GM21390 (cell line): Measurements from ENCODE around the gene MAPK11.

Source experiments
- ATAC-seq: cut with Tn5 transposase; IDR thresholded peaks from one replicate; pipeline ENCODE4 v1.9.1; 2021; ENCODE audit not compliant: unreplicated experiment

MAPK11 gene

DNA sequence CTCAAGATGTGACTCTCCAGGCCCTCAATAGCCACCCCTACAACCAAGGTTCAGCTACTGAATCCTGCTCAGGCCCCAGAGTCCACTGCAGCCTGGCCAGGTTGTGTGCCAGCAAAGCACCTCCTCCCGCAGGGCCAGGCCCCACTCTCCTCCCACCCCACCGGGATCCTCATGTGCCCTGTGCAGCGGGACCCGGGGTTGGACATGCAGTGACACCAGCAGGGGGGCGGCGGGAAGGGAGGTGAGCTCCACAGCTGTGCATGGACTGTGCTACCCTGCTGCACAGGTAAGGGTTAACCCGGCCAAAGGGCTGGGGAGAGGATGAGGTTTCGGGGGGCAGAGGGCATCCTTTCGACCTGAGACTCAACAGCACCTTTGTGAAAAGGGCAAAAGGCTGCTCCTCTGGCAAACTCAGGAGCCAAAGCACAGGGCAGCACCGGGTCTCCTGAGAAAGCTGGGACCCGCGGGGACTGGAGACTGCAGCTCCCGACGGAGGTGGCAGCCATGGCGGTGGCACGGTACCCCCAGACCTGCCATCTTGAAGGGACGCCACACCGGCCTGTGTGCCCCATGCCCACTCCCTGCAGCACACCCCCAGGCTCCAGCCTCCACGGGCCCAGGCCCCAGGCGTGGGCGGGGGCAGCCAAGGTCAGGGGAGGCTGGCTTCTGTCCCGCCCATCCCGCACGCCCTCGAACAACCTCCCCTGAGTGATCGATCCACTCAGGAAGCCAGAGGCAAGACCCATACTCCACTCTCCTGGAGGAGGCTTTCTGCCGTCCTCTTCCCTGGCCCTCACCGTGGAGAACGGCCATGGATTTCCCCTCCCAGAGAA lies 26.7 kb upstream of the MAPK11 start:
- ATAC-seq = no peak

DNA sequence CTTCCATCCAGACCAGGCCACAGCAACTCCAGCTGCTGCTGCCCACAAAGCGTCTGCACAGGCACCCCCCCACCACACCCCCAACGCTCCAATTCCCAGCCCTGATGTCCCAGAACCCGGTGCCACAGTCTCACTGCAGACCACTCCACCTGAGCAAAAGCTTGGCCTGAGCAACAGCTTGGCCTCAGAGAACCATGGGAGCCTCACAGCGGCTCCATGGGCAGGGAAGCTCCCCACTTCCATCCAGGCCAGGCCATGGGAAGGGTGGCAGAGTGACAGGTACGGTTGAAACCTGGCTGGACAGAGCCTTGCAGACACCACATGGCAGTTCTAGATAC lies 24.1 kb upstream of the MAPK11 start:
- ATAC-seq = no peak

DNA sequence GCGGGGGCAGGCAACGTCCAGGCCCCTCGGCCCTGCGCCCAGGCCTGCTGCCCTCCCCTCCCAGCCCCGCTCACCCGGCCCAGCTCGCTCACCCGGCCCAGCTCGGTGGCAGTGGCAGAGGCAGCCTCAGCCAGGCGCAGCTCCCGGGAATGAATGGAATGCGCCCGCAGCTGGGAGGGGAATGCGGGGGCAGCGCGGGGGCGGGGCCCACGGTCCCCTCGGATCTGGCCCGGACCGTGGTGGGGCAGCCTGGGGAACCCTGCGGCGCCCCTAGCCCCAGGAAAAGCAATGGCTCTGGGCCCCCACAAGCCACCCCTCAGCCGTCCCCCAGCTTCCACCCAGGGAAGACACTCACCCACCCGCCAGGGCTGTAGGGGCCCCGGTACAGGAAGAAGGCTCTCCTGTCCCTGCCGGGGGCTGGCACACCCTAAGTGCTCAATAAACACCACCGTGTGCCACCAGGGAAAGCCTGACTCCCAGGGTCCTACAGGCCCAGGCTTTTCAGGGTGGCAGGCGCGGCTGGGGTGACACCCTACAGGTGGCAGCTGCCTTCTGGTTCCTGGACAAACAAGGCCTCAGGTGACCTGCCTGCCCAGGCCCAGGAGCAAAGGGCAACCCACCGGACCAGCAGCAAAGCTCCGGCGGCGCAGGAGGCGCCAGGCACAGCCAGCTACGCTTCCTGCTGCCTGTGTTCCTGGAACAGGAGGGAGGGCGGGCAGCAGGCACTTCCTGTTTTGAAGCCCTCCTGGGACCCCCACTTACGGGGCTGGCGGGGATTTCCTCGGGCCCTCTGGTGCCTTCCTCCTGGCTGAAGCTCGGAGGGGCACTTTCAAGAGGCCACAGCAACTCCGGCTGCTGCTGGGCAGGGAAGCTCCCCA lies 23.5 kb upstream of the MAPK11 start:
- ATAC-seq = no peak

DNA sequence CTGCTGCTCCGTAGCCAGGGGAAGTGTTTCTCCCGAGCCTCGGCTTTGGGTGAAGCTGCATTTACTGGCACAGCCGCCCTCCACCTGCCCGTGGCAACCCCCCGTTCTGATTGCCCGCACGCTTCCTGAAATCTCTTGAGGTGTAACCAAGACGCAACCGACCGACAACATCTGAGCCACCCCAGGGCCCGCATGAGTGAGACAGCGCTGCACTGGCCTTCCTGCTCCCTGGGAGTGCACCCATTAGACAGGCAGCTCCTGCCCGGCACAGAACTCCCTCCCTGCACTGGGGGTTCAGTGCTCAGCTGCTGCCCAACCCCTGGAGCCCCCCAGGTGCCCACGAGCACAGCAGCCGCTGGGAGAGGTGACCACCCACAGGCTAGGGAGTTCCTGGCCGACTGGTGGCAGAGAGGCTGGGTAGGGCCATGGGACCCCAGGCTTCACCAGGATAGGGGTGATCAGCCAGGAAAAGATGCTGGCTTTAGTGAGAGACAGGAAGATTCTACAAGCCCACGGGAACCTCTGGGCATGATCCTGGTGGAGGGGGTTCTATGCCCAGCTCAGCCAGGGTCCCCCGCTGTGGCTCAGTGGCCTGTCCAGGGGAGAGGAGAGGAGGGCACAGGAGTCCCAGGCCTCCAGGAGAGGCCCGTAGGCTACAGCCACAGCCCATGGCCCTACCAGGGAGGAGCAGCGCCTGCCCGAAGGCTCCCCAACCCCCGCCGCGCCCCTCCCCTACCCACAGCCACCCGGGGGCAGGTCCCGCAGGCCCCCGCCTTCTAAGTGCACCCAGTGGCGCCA lies 22.7 kb upstream of the MAPK11 start:
- ATAC-seq = no peak

DNA sequence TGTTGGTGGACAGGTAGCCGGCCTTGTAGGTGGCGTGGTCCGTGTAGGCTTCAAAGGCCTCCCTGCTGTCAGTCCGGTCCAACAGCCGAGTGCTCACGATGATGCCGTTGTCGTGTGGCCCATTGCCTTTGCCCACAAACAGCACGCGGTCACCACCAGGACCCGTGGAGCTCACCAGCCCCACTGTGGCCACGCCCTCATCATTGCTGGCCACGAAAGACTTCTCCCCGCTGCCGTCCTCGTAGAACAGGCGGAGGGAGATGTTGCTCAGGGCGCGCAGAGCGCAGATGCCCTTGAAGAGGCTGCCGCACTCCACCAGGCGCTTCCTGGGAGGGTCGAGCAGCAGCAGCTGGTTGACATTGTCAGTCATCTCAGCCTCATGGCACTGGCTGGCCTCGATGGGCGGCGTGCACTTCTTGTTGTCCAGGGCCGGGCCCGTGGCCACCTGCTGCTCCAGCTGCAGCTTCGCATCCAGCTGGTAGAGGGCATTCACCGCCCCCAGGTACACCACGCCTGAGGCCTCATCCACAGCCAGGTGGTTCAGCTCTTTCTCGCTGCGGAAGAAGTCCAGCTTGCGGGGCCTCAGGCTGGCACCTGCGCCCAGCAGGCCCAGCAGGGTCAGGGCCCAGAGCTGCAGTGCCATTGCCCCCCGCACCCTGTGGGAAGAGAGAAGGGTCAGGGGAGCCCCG lies 19.9 kb upstream of the MAPK11 start:
- no peak for ATAC-seq

DNA sequence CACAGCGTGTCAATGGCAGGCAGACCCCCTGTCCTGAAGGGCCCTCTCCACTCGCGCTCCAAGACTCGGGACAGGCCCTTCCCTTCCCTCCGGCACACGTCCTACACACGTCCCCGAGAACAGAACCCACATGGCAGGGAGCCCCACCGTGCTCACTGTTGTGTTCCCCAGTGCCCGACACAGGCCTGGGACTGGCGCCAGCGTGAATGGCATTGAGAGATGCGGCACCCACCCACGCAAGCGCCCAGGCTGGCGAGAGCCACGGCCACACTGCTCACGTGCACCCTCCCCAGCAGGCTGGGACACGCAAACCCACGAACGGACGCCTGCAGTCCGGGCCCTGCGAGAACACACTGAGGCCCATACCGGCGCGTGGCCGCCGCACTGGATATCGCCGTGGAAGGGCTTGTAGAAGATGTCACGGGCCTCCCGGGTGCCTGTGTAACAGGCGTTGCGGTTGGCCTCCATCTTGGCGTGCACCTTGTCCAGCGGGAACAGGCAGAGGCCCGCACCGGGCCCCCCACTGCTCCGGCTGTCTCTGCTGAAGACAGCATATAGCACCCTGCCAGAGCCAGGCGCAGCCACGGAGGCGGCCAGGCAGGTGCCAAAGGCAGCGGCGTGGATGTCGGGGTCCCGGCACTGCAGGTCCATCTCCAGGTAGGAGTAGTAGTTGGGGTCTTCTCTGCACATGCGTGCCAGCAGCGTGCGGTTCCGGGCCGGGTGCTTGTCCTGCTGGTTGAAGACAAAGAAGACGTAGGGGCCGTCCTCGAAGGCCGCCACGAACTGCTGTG lies 19.2 kb upstream of the MAPK11 start:
- no peak for ATAC-seq

DNA sequence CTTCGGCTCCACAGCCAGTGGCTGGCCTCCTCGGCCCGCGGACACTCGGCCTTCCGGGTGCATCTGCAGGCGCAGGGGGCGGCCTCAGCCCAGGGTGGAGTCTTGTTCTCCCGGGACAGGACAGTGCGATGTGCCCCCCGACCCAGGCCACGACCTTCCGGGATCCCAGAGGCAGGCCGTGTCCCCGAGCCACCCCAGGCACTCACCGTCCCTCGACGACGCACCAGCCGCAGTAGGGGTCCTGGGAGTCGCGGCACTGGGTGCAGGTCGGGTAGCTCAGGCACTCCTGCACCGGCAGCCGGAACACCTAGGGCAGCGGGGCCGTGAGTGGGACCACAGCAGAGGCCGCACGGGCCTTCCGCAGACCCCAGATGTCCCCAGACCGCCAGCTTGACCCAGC lies 17.6 kb upstream of the MAPK11 start:
- ATAC-seq = no peak

DNA sequence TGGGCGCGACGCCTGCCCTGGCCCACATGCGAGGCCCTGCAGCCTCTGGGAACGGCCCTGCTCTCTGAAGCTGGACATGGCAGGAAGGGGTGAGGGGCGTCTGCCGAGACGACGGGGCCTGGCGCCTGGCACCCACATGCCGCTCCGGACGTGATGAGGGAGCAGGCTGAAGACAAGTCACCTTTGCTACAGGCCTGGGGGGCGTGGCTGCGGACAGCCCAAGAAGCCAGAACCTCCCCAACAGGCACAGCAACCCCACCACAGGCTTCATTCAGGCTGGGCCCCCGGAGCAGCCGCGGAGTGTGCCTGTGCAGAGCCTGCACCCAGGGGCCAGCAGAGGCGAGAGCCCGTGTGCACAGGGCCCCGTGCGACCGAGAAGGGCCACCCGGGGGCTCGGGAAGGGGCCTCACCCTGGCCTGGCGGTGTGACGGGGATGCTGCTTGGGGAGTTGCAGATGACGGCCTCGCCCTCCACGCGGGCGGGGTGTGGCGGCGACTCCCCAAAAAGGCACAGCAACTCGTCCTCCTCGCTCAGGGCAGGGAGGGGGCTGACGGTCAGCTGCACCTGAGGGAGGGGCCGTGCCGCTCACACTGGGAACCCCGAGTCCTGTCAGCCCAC lies 16.6 kb upstream of the MAPK11 start:
- no peak for ATAC-seq

DNA sequence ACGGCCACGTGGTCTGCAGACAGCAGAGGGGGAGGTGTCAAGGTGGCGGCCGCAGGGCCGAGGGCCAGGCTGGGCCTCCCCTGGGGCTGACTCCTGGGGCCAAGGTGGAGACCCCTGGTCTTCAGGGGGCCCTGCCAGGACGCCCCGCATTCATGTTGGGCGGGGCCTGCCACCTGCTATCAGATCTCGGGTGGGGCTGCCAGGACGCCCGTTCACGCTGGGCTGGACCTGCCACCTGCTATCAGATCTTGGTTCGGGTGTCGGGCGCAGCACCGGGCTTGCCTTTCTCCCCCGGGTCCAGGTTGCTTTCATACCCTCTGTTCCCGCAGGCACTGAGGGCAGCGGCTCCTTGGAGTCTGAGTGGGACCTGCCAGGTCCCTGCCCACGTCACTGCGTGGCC lies 16.1 kb upstream of the MAPK11 start:
- ATAC-seq = no peak

DNA sequence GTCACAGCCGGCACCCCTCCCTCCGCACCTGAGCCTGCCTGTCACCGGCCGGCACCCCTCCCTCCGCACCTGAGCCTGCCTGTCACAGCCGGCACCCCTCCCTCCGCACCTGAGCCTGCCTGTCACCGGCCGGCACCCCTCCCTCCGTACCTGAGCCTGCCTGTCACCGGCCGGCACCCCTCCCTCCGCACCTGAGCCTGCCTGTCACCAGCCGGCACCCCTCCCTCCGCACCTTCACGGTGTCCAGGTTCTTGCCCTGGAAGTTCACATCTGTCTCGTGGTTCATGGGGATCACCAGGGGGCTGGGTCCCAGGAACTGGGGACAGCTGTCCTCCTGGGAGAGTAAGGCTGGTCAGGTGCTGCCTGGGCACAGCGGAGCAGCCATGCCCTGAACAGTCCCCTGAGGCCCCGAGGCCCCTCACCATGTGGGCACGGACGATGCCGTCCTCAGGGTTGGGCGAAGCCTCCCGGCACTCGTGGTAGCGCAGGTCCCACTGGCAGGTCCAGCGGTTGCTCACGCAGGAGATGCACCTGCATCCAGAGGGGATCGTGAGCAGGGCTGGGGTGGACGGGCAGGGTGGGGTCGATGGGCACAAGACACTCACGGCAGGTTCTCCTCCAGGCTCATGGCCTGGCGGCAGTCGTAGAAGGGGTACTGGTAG lies 15.5 kb upstream of the MAPK11 start:
- ATAC-seq = no peak

DNA sequence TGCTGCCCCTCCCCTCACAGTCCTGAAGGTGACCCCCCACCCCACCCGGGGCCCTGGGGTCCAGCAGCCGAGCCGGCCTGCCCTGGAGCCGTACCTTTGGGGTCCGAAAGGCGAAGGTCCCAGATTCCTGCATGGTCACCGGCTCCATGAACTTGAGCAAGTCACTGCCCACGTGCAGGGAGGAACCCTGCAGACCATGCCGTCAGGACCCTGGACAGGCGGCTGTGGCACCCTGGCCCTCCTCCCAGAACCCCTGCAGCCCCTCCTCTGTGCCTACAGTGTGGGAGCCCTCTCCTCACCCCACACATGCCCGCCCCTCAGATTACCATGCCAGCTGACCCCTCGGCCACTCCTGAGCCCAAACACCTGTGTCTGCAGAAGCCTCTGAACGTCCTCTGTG lies 14.3 kb upstream of the MAPK11 start:
- ATAC-seq = no peak

DNA sequence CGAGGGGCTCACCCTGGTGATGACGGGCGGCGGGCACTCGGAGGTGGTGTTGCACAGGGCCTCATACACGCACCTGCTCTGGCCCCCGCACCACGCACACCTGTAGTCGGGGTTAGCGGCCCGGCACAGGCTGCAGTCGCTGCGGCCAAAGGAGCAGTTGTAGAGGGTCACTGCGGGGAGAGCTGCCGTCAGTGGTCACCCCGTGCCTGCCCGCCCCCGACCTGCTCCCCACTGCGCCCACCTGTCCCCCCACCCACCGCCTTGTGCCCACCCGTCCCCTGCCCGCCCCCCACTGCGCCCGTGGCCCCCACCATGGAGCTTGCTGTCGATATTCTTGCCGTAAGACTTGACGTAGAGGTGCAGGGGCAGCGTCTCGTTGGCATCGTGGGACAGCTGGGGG lies 13.6 kb upstream of the MAPK11 start:
- no peak for ATAC-seq

DNA sequence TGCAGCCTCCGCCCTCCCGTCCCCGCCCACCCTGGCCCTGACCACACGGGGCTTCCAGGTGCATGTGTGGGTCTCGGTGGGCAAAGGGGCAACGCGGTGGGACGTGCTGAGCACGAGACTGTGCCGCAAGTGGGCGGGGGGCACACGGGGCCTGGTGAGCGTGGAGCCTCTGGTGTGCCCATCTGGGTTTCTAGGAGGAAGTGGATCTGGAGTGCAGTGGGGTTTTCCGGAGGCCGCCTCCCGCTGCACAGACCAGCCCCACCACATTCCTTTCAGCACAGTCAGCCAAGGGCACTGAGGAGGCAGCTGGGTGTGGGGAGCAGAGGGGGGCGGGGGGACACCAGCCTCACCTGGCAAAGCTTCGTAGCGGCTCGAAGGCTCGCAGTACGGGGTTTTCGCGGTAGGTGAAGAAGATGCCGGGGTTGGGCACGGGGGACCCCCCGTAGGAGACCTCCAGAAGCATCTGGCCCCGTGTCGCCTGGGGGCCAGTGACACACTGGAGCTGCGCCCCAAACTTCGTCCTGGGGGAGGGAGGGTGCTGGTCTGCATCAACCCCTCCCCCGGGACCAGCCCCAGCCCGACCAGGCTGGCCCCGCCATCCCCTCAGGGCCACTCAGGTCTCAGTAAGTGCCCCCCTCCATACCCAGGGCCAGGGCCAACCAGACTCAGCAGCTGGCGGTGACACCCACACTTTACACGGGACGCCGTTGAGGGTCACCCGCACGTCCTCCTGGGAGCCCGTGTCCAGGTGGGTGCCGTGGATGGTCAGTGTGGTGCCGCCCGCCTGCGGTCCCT lies 12.4 kb upstream of the MAPK11 start:
- no peak for ATAC-seq

DNA sequence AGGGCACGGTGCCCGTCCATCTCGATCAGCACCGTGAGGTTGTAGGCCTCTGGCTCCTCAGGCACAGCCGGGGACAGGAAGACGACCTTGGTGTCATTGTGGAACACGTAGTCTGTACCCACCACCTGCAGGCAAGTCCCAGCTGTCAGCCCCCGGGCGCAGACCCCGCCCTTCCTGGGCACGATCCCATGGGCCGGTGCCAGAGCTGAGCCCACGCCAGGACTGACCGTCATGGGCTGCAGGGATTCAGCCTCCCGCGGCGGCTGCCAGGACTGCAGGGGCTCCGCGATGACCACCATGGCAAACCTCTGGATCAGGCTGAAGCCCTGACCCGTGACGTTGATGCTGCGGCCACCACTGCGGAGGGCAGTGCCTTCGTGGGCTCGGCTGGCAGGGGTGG lies 11.8 kb upstream of the MAPK11 start:
- ATAC-seq = no peak

DNA sequence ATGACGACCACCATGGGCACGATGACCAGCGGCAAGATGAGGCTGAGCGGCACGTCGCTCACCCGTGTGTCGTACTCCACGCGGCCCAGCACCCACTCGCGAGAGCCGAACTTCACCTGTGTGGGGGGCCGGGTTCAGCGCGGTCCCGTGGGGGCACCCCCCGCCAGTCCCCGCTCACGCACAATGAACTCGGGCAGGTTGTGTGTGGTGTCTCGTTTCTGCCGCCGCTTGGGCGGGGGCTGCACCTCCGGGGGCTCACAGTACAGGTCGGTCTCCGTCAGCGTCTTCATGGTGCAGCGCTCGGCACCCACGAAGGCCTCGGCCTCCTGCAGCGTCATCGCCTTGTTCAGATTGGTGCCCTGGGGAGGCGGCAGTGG lies 11.2 kb upstream of the MAPK11 start:
- no peak for ATAC-seq

DNA sequence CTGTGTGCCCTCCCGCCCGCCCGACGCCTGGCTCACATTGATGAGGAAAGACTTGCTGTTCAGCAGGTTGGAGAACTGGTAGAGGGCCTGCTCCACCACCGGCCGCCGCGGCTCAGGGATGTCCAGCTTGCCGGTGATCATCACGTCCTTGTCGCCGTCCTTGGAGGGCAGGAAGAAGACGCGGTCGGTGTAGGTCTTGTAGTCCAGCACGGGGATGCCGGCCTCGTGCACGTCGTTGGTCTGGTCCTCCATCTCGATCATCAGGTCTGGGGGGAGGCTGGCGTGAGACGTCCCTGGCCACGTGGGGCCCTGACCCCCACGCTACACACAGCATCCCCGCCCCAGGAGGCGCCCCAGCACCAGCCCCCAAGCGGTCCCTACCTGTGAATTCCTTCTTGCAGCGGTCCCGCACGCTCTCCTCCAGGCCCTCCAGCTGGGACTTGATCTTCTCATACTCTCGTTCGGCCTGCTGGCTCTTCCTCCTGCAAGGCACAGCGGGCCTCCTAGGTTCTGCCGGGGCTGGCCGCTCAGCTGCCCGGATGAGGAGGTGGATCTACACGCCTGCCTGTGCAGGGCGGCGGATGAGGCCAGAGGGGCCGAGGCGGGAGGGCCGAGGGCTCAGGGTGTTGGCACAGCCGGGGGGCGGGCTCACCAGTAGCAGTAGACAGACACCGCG lies 10.7 kb upstream of the MAPK11 start:
- no peak for ATAC-seq

DNA sequence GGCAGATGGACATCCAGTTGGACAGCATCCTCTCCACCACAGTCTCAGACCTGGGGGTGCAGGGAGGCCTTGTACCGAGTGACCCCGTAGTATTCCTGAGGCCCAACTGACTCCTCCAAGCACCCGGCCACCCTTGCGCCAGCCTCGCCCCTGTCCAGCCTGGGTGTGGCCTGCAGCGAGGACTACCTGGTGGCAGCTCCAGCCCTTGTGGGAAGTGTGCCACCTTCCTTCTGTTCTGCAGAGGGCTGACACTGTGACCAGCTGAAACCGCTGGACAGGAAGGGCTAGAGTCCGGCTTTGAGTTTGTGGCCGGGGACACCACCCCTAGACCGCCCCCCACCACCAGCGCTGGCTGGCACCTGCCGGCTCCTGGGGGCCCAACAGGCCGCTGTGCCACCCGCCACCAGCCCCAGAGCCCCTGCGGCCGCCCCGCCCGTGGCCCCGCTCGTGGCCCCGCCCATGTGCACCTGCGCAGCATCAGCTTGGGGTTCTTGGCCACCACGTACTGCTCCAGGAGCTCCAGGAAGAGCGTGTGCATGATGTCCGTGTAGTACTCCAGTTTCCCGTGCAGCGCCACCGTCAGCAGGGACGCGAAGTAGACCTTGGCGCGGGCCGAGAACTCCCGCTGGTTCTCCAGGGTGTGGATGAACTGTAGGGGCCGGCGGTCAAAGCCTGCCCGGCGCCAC lies 10.0 kb upstream of the MAPK11 start:
- no peak for ATAC-seq
